HG03571 (cell line): ENCODE data around the gene OR51I1.

ENCODE experiments used
- ATAC-seq: cut with Tn5 transposase; IDR thresholded peaks from one replicate; pipeline ENCODE4 v1.9.1; 2021; ENCODE audit not compliant: unreplicated experiment

OR51I1 gene, protein sequence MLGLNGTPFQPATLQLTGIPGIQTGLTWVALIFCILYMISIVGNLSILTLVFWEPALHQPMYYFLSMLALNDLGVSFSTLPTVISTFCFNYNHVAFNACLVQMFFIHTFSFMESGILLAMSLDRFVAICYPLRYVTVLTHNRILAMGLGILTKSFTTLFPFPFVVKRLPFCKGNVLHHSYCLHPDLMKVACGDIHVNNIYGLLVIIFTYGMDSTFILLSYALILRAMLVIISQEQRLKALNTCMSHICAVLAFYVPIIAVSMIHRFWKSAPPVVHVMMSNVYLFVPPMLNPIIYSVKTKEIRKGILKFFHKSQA

DNA sequence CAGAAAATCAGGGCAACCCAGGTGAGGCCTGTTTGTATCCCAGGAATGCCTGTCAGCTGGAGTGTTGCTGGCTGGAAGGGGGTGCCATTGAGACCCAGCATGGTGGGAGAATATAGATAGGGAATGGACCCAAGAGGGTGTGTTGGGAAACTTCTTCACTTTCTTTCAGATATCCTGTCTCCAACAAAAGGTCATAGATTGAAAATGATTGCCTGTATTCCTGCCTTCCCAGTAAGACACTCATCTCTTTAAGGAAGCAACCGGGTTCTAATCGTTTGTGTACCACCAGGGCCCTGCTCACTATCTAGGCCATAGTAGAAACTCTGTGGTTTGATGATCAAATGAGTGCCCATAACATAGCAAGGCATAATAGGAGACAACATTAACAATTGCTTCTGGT, at the start of gene OR51I1:
Gene OR51I1, minus strand, starts transcription at position 101 of the 400 bp plus-strand sequence. Its CDS starts 0 bp downstream, at position 101.
- ATAC-seq: no peak

DNA sequence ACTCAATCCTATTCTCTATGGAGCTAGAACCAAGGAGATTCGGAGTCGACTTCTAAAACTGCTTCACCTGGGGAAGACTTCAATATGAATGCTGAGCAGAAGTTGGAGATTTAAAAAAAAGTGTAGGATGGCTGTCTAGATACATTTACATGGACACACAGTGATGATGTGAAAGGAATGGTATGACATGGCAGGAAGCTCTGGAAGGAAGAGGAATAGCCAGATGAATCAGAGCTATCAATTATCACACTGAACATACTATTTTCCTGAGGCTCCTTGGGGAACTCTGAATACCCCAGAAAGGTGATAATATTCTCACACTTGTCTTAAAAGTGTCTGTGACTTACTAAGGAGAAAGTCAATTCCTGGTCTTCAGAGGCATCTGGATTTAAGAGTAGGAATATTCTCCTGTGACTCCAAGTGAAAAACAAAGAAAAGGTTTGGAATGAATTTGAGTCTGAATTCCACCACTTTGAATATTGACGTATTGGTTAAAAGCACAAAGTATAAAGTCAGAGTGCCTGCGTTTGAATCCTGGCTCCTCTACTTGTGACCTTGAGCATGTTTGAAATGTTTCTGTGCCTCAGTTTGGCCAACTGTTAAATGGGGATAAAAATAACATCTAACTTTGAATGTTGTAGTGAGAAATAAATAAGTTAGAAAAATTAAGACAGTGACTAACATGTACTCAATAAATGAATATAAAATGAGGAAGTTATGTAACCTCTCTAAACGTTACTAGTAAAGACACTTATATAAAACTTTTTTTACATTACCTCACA, 48.5 kb upstream of the OR51I1 start:
- ATAC-seq: no peak

DNA sequence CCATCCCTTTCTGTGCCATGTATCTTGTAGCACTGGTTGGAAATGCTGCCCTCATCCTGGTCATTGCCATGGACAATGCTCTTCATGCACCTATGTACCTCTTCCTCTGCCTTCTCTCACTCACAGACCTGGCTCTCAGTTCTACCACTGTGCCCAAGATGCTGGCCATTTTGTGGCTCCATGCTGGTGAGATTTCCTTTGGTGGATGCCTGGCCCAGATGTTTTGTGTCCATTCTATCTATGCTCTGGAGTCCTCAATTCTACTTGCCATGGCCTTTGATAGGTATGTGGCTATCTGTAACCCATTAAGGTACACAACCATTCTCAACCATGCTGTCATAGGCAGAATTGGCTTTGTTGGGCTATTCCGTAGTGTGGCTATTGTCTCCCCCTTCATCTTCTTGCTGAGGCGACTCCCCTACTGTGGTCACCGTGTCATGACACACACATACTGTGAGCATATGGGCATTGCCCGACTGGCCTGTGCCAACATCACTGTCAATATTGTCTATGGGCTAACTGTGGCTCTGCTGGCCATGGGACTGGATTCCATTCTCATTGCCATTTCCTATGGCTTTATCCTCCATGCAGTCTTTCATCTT, 47.6 kb upstream of the OR51I1 start:
- no peak for ATAC-seq

DNA sequence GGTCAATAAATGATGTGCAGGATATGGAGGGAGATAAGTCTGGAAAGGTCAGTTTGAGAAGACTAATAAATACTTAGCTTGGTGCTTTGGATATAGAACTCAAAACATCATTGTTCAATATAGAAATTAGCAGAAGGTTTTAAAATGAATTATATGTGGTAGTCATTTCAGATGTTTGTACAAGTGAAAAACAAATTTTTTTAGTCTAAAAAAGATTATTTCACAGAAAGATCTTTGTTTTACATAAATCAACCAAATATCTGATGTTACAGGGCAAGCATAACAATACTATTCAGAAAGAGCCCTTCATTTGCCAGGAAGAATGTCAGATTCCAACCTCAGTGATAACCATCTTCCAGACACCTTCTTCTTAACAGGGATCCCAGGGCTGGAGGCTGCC, 47.1 kb upstream of the OR51I1 start, which contains the start of gene OR52D1:
Gene OR52D1, plus strand, starts transcription at position 301 of the 400 bp plus-strand sequence. Its CDS starts 22 bp downstream, at position 323.
- ATAC-seq: no peak

DNA sequence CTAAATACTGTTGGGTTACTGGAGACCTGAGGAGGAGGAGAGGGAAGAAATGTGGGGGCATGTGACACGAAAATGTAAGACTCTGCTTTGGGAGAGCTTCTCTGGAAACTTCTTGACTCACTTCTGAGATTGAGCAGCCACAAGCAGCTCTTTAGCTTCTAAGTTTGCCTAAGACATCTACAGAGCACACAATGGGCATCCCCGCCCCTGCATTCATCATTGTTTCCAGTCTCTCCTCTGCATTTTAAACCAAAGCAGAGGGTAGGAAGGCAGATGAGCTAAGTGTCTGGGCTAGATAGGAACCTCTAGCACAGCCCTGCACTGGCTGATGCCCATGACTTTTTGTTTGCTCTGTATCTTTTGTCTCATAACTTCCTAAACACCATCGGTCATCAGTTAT, 45.1 kb upstream of the OR51I1 start:
- no peak for ATAC-seq

DNA sequence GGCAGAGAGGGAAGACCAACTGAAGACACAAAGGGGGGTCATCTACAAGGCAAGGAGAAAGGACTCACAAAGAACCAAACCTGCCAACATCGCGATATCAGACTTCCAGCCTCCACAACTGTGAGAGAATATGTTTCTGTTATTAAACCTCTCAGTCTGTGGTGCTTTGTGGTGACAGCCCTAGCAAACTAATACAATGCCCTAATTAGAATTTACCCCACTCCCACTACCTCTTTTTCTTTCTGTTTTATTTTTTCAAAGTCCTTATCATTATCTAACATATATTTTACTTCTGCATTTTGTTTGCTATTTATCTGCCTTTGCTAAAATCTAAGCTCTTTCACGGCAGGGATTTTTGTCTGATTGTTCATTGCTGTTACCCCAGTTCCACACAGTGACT, 44.7 kb upstream of the OR51I1 start:
- no peak for ATAC-seq

DNA sequence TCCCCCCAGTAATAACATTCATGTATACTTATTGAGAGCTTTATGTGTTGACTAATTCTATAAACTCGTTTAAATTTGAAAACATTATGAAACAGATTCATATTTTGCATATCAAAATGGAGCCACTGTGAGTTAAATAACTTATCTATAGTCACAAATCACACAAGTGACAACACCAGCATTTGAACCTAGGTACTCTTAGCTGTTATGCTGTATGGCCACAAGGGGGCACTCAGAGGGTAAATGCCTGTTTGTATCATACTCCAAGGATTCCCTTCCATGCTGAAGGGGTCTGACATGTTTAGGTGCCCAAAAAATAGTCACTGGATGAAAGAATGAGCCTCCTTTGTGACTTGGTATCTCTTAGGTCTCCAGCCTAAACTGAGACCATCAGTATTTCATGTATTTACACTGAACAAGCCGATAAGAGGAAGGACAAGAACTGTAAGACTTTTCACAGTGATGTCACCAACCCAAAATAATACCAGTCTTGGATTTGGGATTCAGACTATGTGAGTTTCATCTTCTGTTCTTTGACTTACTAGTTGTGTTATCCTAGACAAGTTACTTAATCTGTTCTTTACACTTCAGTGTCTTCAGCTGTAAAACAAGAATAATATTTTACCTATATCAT, 35.0 kb upstream of the OR51I1 start:
- peak; percentile 72 for ATAC-seq

DNA sequence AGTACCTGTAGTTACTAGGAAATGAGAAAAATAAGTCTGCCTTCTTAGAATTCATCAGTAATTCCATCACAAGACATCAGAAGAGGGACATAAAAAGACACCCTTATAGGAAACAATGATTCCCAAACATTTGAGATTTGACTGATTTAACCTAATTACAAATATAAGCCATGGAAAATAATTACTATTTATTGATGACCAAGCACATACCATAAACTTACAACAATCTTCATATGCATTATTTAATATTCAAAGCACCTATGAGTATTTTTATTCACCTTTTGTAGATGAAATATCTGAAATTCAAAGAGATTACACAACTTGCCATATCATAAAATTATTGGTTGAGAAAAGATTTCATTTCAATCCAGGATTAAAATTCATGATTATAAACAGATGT, 32.6 kb upstream of the OR51I1 start:
- no peak for ATAC-seq

DNA sequence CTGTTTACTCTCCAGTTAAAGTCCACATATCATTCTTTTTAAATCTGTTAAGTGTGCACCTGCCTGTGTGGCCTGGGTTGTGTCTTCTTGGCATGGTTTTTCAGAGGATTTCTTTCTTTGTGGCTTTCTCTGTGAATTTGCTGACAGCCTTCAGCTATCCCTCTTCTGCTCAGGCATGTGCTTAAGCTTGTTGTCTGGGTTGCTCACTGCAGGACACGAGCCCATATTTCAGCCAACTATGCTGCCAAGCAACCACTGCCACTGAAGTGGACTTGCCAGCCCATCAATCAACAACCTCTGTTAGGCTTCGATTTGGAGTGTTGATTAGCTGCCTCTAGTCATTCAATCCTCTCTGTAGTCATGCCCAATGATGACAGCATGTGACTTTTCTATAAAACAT, 26.2 kb upstream of the OR51I1 start:
- no peak for ATAC-seq

DNA sequence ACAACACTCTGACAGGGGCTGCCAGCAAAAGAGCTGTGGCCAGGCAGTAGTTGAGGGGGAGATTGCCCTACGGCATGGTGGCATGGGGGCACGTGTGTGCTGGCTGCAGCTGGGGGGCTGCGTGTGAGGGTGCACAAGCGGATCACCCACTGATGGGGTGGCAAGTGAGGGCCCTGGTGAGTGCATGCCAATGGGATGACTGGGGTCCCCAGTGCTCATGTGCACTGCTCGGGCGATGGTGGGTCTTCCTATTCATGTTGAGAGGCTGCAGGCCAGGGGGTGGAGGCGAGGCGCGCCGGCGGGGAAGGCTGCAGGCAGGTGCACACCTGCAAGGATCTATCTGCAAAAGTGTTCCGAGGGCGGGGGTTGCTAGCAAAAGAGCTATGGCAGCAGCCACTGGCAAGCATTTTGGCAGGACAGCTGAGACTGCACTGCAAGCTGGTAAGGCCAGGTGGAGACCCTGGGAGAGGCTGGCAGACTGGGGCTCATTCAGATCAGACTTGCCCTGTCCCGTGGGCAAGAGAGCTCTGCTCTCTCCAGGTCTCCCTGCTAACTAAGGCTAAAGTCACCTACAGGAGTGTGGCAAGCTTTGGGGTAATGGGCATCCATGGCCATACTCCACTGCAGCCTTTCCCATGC, 19.8 kb upstream of the OR51I1 start:
- ATAC-seq: no peak

DNA sequence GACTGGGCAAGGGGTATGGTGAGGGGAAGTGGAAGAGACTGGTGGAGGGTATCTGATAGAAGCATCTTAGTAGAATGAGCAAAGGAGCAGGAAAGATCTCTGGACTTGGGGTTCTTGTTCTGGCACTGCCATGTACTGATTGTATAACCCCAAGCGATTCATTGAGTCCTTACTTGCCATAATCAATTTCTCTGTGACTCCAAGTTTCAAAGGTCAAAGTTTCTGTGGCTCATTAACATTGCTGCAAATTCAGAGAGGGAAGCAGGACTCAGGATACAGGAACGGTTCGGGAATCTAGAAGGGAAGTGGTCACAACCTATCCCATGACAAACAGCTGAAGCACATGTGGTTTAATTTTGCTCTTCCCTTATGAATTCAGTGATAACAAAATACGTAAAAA, 8.1 kb upstream of the OR51I1 start:
- ATAC-seq: no peak

DNA sequence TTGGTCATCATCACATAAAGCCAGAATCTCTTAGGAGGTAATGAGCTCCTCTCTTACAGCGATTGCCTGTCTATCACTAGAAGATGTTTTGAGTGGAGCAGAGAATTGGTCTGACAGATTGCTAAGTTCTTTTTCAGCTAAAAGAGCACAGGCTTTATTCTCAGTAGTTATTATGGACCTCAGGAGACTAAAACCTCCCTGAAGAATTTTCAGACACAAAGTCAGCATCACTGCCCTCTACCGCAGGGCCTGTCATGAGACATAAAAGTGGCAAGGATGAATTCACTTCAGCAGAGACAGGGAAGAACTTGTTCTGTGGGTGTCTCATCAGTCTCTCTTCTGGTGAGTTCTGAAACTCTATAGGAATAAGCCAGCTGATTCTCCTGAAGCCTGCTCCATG, 7.7 kb upstream of the OR51I1 start, which contains the start of gene OR51I2:
Gene OR51I2, plus strand, starts transcription at position 301 of the 400 bp plus-strand sequence. CDS start 4,166 bp downstream, outside the sequence.
- ATAC-seq: no peak

DNA sequence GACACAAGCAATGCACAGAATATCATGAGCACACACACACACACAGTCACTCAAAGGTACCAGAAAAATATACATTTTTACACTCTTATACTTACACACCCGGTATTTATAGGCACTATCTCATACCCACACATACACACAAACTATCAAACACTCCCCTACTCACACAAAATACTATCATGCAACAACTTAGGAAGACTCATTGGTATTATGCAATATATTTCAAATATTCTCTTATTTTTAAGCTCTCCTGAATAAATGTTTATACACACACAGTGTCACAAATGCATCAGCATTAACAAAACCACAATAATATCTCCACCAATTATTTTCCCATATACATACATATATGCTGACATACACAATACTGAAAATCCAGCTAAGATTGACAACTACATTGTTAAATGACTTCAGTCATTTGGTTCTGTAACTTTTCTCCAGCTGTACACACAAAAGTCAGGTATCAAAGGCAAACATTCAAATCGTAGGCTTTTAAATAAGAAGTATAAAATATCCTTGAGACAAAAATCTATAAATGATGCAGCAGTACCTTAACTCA, 2.6 kb upstream of the OR51I1 start:
- no peak for ATAC-seq

DNA sequence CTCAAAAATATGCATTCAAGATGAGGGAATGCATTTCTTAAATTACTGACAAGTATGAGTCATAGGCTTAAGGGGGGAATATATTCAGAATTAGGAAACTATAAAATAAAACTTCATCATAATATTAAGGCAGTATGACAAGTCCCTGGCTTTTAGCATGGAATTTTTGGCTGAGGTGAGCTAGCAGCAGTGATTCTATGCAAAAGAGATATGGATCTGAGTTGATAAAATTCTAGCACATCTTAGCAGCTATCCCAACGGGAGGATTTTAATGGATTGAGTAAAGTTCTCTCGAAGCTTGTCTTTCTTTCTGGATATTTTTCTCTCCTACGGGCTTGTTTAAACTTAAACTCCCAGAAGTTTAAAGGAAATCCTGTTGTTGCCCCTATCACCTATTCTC, 18.2 kb downstream of the OR51I1 start:
- ATAC-seq: no peak

DNA sequence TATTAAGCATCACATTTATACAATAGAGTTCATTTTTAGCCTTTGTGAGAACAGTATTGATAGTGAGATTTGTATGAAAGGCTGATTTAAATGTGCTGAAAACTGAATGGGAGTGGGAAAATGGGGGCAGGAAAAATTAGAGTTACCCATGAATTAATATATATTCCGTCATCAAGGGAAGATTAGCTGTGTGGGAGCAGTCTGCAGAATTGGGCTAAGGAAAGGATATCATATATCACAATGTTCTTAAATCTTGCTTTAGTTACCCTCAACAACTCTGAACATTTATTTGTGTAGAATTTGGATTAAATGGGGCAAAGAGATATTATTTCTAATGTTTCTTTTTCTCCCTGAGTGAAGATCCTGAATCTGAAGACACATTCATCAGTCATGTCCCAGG, 19.5 kb downstream of the OR51I1 start, which contains the start of gene OR51Q1:
Gene OR51Q1, plus strand, starts transcription at position 301 of the 400 bp plus-strand sequence. Its CDS starts 90 bp downstream, at position 391.
- ATAC-seq: no peak

DNA sequence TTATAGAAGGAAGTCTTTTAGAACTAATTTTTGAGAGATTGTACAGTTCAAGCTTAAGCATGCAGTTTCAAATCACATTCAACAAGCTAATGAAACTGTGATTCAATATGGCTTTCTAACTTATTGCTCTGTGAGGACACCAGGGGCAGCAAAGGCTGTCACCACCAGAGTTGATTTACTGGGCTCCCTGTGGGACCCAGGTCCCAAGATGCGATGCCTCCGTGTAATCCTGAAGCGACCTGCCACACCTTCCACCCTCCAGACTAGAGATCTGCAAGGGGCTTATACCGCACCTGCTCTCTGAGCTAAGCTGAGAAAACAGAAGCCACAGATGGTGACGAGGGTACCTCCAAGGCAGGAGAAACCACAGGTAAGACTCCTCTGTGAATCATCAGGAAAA, 20.3 kb downstream of the OR51I1 start:
- no peak for ATAC-seq

DNA sequence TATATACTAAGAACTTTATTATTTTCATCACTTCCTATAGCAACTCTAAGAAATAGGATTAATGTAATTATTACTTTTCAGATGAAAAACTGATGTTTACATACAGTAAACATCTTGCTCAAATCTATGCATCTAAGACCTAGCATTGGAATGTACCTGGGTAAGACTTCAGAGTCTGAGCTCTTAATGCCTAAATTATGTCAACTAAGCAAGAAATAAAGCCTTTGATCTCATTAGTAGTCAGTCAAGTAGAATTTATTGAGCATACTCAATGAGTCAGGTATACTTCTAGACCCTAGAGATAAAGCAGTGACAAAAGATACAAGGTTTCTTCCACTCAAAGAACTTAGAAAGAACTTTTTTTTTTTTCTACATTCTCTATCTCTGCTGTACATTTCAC, 36.1 kb downstream of the OR51I1 start:
- no peak for ATAC-seq

DNA sequence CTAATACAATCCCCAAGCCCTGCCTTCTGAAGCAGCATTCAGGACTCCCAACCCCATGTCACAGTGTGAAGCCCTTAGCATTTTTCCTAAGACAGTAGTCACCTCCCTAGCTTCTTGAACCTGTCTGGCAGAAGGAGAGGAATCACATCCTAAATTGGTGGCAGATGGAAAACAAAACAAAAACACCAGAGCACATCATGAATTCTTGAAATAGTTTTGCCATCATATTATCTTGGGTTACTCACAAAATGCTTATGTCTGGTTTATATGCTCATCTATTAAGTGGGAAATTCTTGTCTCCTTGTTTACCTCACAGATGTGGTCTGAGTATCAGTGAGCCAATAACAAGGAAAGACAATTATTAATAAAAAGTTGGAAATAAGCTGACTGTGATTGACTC, 42.4 kb downstream of the OR51I1 start:
- ATAC-seq: no peak

DNA sequence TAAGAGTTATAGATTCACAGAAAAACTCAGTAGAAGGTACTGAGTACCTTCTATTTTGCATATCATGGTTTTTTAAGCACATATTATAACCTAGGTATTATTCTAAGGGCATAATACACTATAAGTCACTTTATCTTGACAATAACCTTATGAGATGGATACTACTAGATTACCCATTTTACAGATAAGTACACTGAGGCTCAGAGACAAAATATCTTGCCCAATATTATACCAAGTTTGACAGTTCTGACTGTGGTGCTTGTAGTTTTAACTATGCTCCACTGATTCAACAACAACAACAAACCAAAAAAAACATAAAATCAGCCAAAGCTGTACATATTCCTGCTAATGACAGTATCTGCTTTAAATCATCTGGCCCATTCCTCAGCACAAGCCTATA, 47.2 kb downstream of the OR51I1 start:
- no peak for ATAC-seq
